ENCODE results near the gene CYFIP2. TPM values are rescaled to one million over a fixed set of nuclear protein-coding genes. Genes with fewer than 3 reads are reported as not detected.
A peak's percentile ranks its signal among the peaks of the same experiment; 100 is the strongest.

CYFIP2 gene
- total RNA-seq, 2 experiments from 2014 or later: 271 to 287 TPM

- peaks cover 52% of the 10 kb centered on the region for H3K4me1 Mint-ChIP-seq (ENCODE audit: low read depth)
- no peaks in the 10 kb centered on the region for H3K27me3 Mint-ChIP-seq
- intact Hi-C loops (cut with DNase I, micrococcal nuclease): no loop called here
- Histone ChIP-seq H3K27ac (ENCODE audit: low read depth in 1 of 2, low read length in 2 of 2) (peak overlapping the region; percentile 18 to 50), H3K36me3 (ENCODE audit: insufficient read depth, low read length) (peaks cover 98% of the 10 kb centered on the region), H3K4me1 (ENCODE audit: insufficient read depth, low read length) (peaks cover 21% of the 10 kb centered on the region), H3K9me3 (ENCODE audit: control insufficient read depth in 1 of 2, insufficient read depth in 1 of 2, low read length in 2 of 2) (no peaks in the 10 kb centered on the region), H3K4me3 (ENCODE audit: low read length) (no peak overlapping the region), H3K27me3 (ENCODE audit: control insufficient read depth in 1 of 2, insufficient read depth in 2 of 2, low read length in 2 of 2) (no peaks in the 10 kb centered on the region)
- peak; percentile 31 for ATAC-seq (ENCODE audit: poor library complexity)
- no peak for TF ChIP-seq CTCF (IDR thresholded peaks at IDR 0.05)
- peaks cover 98% of the 10 kb centered on the region for H3K36me3 Mint-ChIP-seq (ENCODE audit: low read depth)
- peak in 2 of 14 experiments; percentile 29 to 42 for DNase-seq
- no peak overlapping the region for H3K4me3 Mint-ChIP-seq
- no peaks in the 10 kb centered on the region for H3K9me3 Mint-ChIP-seq
- ChIA-PET POLR2A (interaction anchor here (0.9 to 1.5 kb wide), 2 partner anchors 9 to 33 kb away, joined by 3 to 6 read pairs; no protein-coding TSS in a partner anchor), CTCF (interaction anchor here (0.9 kb wide), 1 partner anchor 29 kb away, joined by 3 read pairs; the partner anchor contains the start of gene CYFIP2)
- H3K27ac Mint-ChIP-seq: peak overlapping the region; percentile 54
Observed at GRCh38 chr5:157295247-157295646, 29.3 kb downstream of the CYFIP2 start.

- Mint-ChIP-seq H3K27me3 (no peaks in the 10 kb centered on the region), H3K36me3 (ENCODE audit: low read depth) (peaks cover 95% of the 10 kb centered on the region), H3K27ac (peak overlapping the region; percentile 80), H3K9me3 (no peaks in the 10 kb centered on the region), H3K4me3 (no peak overlapping the region), H3K4me1 (ENCODE audit: low read depth) (peaks cover 48% of the 10 kb centered on the region)
- intact Hi-C loops (cut with DNase I, micrococcal nuclease): no loop called here
- DNase-seq: no peak
- TF ChIP-seq CTCF (IDR thresholded peaks at IDR 0.05): no peak
- Histone ChIP-seq H3K36me3 (ENCODE audit: insufficient read depth, low read length) (peaks cover 86% of the 10 kb centered on the region), H3K4me1 (ENCODE audit: insufficient read depth, low read length) (peaks cover 31% of the 10 kb centered on the region), H3K27me3 (ENCODE audit: control insufficient read depth in 1 of 2, insufficient read depth in 2 of 2, low read length in 2 of 2) (no peaks in the 10 kb centered on the region), H3K27ac (ENCODE audit: low read depth in 1 of 2, low read length in 2 of 2) (no peak overlapping the region), H3K4me3 (ENCODE audit: low read length) (no peak overlapping the region), H3K9me3 (ENCODE audit: control insufficient read depth in 1 of 2, insufficient read depth in 1 of 2, low read length in 2 of 2) (no peaks in the 10 kb centered on the region)
- ChIA-PET CTCF (interaction anchor here (1.7 kb wide), 1 partner anchor 67 kb away, joined by 3 read pairs; no protein-coding TSS in a partner anchor), POLR2A (interaction anchor here (1.0 to 6.5 kb wide), 2 partner anchors 27 to 88 kb away, joined by 3 to 77 read pairs; no protein-coding TSS in a partner anchor)
- ATAC-seq (ENCODE audit: poor library complexity): no peak
Observed at GRCh38 chr5:157300564-157300963, 34.6 kb downstream of the CYFIP2 start.

DNA sequence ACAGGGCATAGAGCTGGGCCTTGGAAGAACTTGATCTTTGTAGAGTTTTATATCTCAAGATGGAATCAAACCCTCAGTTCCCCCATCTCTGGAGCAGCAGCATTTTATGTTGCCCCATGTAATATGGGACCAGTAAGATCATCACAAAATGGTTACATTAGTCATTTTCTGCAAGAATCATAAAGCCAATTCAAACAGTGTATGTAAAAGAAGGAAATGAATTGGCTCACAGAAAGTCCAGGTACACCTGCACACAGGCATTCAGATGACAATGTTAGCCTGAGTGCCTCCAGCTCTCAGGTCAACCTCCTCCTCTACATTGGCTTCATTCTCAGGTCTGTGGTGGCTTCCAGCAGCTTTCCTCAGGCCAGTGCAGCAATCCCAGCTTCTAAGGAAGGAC is 35.1 kb downstream of the CYFIP2 start:
- Histone ChIP-seq H3K9me3 (ENCODE audit: control insufficient read depth in 1 of 2, insufficient read depth in 1 of 2, low read length in 2 of 2) (no peaks in the 10 kb centered on the region), H3K27me3 (ENCODE audit: control insufficient read depth in 1 of 2, insufficient read depth in 2 of 2, low read length in 2 of 2) (no peaks in the 10 kb centered on the region), H3K4me3 (ENCODE audit: low read length) (no peak overlapping the region), H3K36me3 (ENCODE audit: insufficient read depth, low read length) (peaks cover 86% of the 10 kb centered on the region), H3K4me1 (ENCODE audit: insufficient read depth, low read length) (peaks cover 31% of the 10 kb centered on the region), H3K27ac (ENCODE audit: low read depth in 1 of 2, low read length in 2 of 2) (peak overlapping the region in 1 of 2 donors; percentile 32)
- no peaks in the 10 kb centered on the region for H3K27me3 Mint-ChIP-seq
- CTCF ChIA-PET: no interaction called here
- TF ChIP-seq CTCF (IDR thresholded peaks at IDR 0.05): no peak
- H3K36me3 Mint-ChIP-seq (ENCODE audit: low read depth): peaks cover 95% of the 10 kb centered on the region
- DNase-seq (no peak), ATAC-seq (ENCODE audit: poor library complexity) (no peak)
- no peaks in the 10 kb centered on the region for H3K9me3 Mint-ChIP-seq
- no peak overlapping the region for H3K4me3 Mint-ChIP-seq
- intact Hi-C loops (cut with DNase I, micrococcal nuclease): no loop called here
- peak overlapping the region; percentile 80 for H3K27ac Mint-ChIP-seq
- peaks cover 49% of the 10 kb centered on the region for H3K4me1 Mint-ChIP-seq (ENCODE audit: low read depth)
- POLR2A ChIA-PET: interaction anchor here (1.0 to 6.5 kb wide), 2 partner anchors 28 to 89 kb away, joined by 3 to 77 read pairs; no protein-coding TSS in a partner anchor

Measured in CD4-positive, alpha-beta T cell (primary cell).